Stomach (tissue), 4 donors: ENCODE measurements around the gene NWD2.

ENCODE experiments used
- CTCF ChIP-seq, 7 experiments: fragments of 450-650 bp in 4 of 7; fragments of 200-600 bp in 3 of 7; sonication (generic) in 3 of 7; IDR thresholded peaks; one replicate each; pipeline ENCODE4 v1.5.1; 2016 to 2019; ENCODE audit warnings: antibody characterized with exemption in 7 of 7, control low read depth in 2 of 7, mild to moderate bottlenecking in 1 of 7
- EP300 ChIP-seq: sonication (generic); formaldehyde crosslinking; IDR thresholded peaks from one replicate; pipeline ENCODE4 v1.6.1; 2017; ENCODE audit warnings: antibody characterized with exemption
- POLR2AphosphoS5 ChIP-seq, 3 donors: sonication (generic); formaldehyde crosslinking; IDR thresholded peaks; one replicate each; pipeline ENCODE4 v1.6.1; 2016; ENCODE audit warnings: antibody characterized with exemption in 3 of 3

GRCh38 chr4:37388681-37389365 lies 144.3 kb downstream of the NWD2 start:
- no peak for TF ChIP-seq CTCF (IDR thresholded peaks at IDR 0.05)
- no peak for TF ChIP-seq EP300
- TF ChIP-seq POLR2AphosphoS5 (IDR thresholded peaks at IDR 0.05), result no peak
